Subcutaneous adipose tissue (tissue), 4 donors: ENCODE results near the gene CPPED1. TPM values are rescaled to one million over a fixed set of nuclear protein-coding genes. Genes with fewer than 3 reads are reported as not detected.

Source experiments
- total RNA-seq, 4 donors: library from RNA; depleted of rRNA; stranded (reverse); fragments of >200 nt; gene quantifications; one replicate each; pipeline ENCODE4 v1.1.0, GENCODE V29; 2016
- TF ChIP-seq, protein P1 (sequence below): fragments of 450-650 bp; IDR thresholded peaks from one replicate; pipeline ENCODE4 v1.5.1; 2016; ENCODE audit warnings: low read depth, mild to moderate bottlenecking, control low read depth, antibody characterized with exemption, moderate library complexity

CPPED1 gene
- total RNA-seq, 4 donors from 2014 or later = 15.3 to 32.0 (median 23.3) TPM

DNA sequence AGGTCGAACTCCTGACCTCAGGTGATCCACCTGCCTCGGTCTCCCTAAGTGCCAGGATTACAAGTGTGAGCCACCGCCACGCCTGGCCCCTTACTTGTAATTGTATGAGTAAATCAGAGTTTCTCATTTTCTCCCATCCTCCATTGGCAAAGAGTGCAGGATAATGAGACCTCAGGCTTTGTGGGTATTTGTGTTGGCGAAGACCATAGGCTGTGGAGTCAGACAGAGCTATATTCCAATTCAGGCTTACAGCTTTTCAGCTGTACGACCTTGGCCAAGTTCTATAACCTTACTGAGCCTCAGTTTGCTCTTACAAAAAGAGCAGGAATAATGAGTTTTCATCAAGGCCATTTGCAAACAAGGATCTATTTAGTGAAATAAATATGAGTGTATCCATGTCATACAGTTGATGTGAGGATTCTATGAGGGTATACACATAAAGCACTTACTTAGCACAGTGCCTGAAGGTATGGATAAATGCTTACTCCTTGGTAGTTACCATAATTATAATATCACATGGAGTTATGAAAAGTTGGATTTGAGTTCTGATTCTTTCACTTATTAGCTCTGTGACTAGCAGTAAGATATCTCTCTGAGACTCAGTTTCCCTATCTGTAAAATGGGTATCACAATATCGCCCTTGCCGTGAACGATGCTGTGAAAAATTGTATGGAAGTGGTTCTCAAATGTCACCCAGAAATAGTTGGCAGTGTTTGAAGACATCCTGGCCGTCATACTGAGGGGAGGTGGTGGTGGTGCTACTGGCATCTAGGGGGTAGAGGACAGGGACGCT is 25.6 kb upstream of the CPPED1 start:
- TF ChIP-seq, protein P1, sequence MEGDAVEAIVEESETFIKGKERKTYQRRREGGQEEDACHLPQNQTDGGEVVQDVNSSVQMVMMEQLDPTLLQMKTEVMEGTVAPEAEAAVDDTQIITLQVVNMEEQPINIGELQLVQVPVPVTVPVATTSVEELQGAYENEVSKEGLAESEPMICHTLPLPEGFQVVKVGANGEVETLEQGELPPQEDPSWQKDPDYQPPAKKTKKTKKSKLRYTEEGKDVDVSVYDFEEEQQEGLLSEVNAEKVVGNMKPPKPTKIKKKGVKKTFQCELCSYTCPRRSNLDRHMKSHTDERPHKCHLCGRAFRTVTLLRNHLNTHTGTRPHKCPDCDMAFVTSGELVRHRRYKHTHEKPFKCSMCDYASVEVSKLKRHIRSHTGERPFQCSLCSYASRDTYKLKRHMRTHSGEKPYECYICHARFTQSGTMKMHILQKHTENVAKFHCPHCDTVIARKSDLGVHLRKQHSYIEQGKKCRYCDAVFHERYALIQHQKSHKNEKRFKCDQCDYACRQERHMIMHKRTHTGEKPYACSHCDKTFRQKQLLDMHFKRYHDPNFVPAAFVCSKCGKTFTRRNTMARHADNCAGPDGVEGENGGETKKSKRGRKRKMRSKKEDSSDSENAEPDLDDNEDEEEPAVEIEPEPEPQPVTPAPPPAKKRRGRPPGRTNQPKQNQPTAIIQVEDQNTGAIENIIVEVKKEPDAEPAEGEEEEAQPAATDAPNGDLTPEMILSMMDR = no peak

DNA sequence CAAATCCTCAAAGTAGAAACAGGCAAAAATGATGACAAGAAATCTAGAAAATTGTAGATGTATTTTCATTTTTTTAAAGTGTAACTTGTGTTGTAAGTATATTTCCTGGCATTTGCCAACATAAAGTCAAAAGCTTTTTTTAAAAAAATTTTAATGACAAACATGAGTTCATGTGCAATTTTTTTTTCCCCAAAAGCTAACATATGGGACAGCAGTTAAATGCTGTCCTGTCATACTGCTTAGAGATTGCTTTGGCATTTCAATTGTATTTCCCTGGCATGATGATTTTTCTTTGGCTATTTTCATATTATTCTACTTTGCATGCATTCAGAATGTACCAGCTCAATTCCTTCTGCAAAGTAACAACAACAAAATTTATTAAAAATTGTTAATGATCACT is 24.5 kb upstream of the CPPED1 start:
- TF ChIP-seq, protein P1 = no peak

DNA sequence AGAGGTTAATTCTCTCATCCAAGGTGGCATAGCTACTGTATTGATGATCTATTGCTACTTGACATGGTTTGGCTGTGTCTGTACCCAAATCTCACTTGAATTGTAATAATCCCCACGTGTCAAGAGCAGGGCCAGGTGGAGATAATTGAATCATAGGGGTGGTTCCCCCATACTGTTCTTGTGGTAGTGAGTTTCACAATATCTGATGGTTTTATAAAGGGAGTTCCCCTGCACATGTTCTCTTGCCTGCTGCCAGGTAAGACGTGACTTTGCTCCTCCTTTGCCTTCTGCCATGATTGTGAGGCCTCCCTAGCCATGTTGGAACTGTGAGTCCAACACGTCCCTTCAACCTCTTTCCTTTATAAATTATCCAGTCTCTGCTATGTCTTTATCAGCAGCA is 22.9 kb upstream of the CPPED1 start:
- TF ChIP-seq, protein P1 = no peak

DNA sequence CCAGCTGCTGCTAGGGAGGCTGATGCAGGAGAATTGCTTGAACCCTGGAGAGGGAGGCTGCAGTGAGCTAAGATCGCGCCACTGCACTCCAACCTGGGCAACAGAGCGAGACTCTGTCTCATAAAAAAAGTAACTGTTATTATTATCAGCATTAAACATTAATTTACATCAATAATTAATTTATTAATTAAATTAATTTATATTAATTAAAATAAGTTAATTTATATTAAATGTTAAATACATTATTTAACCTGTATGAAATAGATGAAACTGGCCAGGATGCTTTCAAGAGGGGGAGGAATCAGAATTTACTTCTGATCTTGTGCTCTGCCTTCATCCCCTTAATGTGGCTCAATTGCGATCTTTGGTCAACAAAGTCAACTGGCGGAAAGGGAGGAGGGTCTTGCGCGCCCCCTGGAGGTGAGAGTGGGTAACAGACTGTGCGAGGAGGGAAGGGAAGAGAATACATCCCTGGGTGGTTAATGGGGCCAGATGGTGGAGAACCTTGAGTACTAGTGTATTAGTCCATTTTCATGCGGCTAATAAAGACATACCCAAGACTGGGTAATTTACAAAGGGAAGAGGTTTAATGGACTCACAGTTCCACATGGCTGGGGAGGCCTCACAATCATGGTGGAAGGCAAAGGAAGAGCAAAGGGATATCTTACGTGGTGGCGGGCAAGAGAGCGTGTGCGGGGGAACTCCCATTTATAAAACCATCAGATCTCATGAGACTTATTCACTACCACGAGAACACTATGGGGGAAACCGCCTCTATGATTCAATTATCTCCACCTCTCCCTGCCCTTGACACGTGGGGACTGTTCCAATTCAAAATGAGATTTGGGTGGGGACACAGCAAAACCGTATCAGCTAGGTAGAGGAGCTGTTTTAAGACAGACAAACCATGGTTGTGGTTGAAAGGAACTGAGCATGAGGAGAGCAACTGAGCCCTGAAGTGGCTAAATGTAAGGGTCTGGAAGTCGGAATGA is 15.7 kb upstream of the CPPED1 start:
- TF ChIP-seq, protein P1 = no peak

DNA sequence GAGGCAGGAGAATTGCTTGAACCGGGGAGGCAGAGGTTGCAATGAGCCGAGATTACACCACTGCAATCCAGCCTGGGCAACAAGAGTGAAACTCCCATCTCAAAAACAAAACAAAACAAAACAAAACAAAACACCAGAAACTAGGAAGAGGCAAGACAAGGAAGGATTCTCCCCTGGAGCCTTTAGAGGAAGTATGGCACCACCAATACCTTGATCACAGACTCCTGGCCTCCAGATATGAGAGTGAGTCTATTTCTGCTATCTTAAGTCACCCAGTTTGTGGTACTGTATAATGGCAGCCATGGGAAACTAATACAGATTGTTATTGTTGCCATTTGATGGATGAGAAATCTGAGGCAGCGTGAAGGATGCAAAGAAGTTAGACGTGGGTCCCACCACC is 14.6 kb upstream of the CPPED1 start:
- TF ChIP-seq, protein P1 = no peak

DNA sequence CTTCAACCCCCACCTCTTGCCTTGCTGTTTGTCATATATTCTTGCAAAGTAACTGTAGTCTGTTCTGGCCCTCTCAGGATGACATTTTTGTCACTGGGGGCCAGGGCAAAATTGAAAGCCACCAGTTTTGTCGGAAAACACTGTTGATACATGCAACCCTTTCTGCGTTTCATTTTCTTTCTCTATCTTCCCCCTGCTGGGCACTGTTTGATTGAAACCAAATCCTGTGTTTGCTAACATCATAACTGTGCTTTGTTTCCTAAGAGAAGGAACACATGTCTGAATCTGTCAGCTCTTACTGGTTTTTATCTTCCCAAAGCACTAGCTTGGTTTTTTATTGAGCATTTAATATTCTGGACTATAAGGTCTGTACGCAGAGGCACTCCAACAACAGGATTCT is 11.7 kb upstream of the CPPED1 start:
- TF ChIP-seq, protein P1 = no peak
